HepG2 (cell line): ENCODE data around the gene CCM2L. TPM values are rescaled to one million over a fixed set of nuclear protein-coding genes. Genes with fewer than 3 reads are reported as not detected.
A peak's percentile ranks its signal among the peaks of the same experiment; 100 is the strongest.

Experiments
- ATAC-seq: fragments of 200-7000 bp; cut with Tn5 transposase; 3 replicates; pipeline ENCODE4 v1.9.1; 2020; ENCODE audit warnings: mild to moderate bottlenecking, moderate library complexity
- BruUV-seq: library from RNA; stranded (reverse); fragments of 400-500 nt; replicated peaks from 2 replicates; lab custom pipeline; 2021; lab: Mats Ljungman, UMichigan
- CTCF ChIA-PET: fragments of 300-600 bp; formaldehyde crosslinking; extraction: SDS; loops from one replicate; lab custom pipeline; 2021; ENCODE audit warnings: low total read pairs, inconsistent platforms, low intra/inter-chr PET ratio; lab: Yijun Ruan, JAX
- POLR2A ChIA-PET: fragments of 350-600 bp; sonication (Branson Sonifier 250); formaldehyde crosslinking; loops from one replicate; lab custom pipeline; 2020; ENCODE audit warnings: antibody characterized with exemption, inconsistent platforms; lab: Yijun Ruan, JAX
- DNase-seq: peaks from one replicate; pipeline ENCODE4 v3.0.0-alpha.2; 2015; ENCODE audit warnings: low spot score
- FAIRE-seq: peaks from 3 replicates; lab custom pipeline; 2011; peaks lifted over from hg19 to GRCh38; lab: Jason Lieb, UNC
- H2AFZ ChIP-seq: one replicate; pipeline ENCODE4 v1.6.1; 2011; ENCODE audit warnings: low read length, inconsistent platforms
- H3K27ac ChIP-seq: fragments of 300-600 bp; 3 replicates; pipeline ENCODE4 v1.8.0; 2011; ENCODE audit warnings: mixed run types, mild to moderate bottlenecking, mixed read lengths, low read length, inconsistent platforms; ENCODE audit not compliant: insufficient read depth; ENCODE audit errors: extremely low read length
- H3K27me3 ChIP-seq, 2 experiments: fragments of 200-600 bp in 1 of 2; 2 replicates in 1 of 2; 3 replicates in 1 of 2; pipeline versions ENCODE4 v1.6.0 to v1.8.0; 2011; ENCODE audit warnings: low read length in 2 of 2, mild to moderate bottlenecking in 2 of 2, moderate library complexity in 2 of 2, inconsistent platforms in 1 of 2; ENCODE audit not compliant: insufficient read depth in 2 of 2, control insufficient read depth in 1 of 2
- H3K36me3 ChIP-seq, 2 experiments: fragments of 200-600 bp in 1 of 2; replicated peaks in 1 of 2; 2 replicates in 1 of 2; 3 replicates in 1 of 2; pipeline versions ENCODE4 v1.5.1 to v1.8.0; 2011; ENCODE audit warnings: low read length in 2 of 2, inconsistent platforms in 1 of 2; ENCODE audit not compliant: insufficient read depth in 2 of 2, control insufficient read depth in 1 of 2
- H3K4me1 ChIP-seq: 2 replicates; pipeline ENCODE4 v1.5.1; 2012; ENCODE audit warnings: low read length, inconsistent platforms; ENCODE audit not compliant: insufficient read depth
- H3K4me2 ChIP-seq: 2 replicates; pipeline ENCODE4 v1.6.0; 2011; ENCODE audit warnings: low read depth, low read length, inconsistent platforms
- H3K4me3 ChIP-seq, 3 experiments: fragments of 200-600 bp in 1 of 3; sonication (generic), shearing (Covaris generic) in 1 of 3; replicated peaks in 1 of 3; 2 replicates each; pipeline ENCODE4 v1.5.1; 2011 to 2016; ENCODE audit warnings: low read length in 3 of 3, inconsistent platforms in 2 of 3, low read depth in 2 of 3, mild to moderate bottlenecking in 2 of 3, control low read depth in 1 of 3, mixed read lengths in 1 of 3; ENCODE audit not compliant: insufficient read depth in 1 of 3
- H3K79me2 ChIP-seq: one replicate; pipeline ENCODE4 v1.6.1; 2011; ENCODE audit warnings: low read length, inconsistent platforms; ENCODE audit not compliant: insufficient read depth
- H3K9ac ChIP-seq: 2 replicates; pipeline ENCODE4 v1.6.0; 2011; ENCODE audit warnings: mild to moderate bottlenecking, low read depth, low read length, inconsistent platforms; ENCODE audit not compliant: insufficient read depth
- H3K9me3 ChIP-seq: 2 replicates; pipeline ENCODE4 v1.5.1; 2012; ENCODE audit warnings: mild to moderate bottlenecking, low read length
- H4K20me1 ChIP-seq: 2 replicates; pipeline ENCODE4 v1.6.0; 2011; ENCODE audit warnings: inconsistent platforms, mild to moderate bottlenecking, low read length, moderate library complexity; ENCODE audit not compliant: insufficient read depth
- FOXK2 ChIP-seq: fragments of 450-650 bp; IDR thresholded peaks from 2 replicates; pipeline ENCODE4 v1.6.1; 2016
- GLI4 ChIP-seq: sonication (generic); formaldehyde crosslinking; IDR thresholded peaks from 2 replicates; pipeline ENCODE4 v1.5.1; 2020; ENCODE audit warnings: missing genetic modification reagents, mild to moderate bottlenecking, moderate library complexity, borderline replicate concordance
- MATR3 ChIP-seq: sonication (generic); formaldehyde crosslinking; IDR thresholded peaks from 2 replicates; pipeline ENCODE4 v1.4.0; 2020; ENCODE audit warnings: missing genetic modification reagents
- MXD3 ChIP-seq: IDR thresholded peaks from 2 replicates; pipeline ENCODE4 v1.6.1; 2016; ENCODE audit warnings: mild to moderate bottlenecking, missing biosample characterization, missing genetic modification reagents
- NONO ChIP-seq, 2 experiments: fragments of 450-650 bp in 1 of 2; sonication (generic) in 1 of 2; formaldehyde crosslinking in 1 of 2; IDR thresholded peaks in 1 of 2; conservative IDR thresholded peaks in 1 of 2; 2 replicates each; pipeline versions ENCODE4 v1.6.1 to v1.8.0; 2017 to 2022; ENCODE audit warnings: mild to moderate bottlenecking in 1 of 2, missing genetic modification reagents in 1 of 2, moderate library complexity in 1 of 2
- PLRG1 ChIP-seq: fragments of 450-650 bp; conservative IDR thresholded peaks from 2 replicates; pipeline ENCODE4 v1.6.1; 2016
- STAG1 ChIP-seq: sonication (generic); formaldehyde crosslinking; IDR thresholded peaks from 2 replicates; pipeline ENCODE4 v1.4.0; 2020; ENCODE audit warnings: missing genetic modification reagents
- TRIM22 ChIP-seq: fragments of 450-650 bp; IDR thresholded peaks from 2 replicates; pipeline ENCODE4 v1.6.1; 2017
- ZFP36L2 ChIP-seq: sonication (generic); formaldehyde crosslinking; IDR thresholded peaks from 2 replicates; pipeline ENCODE4 v1.4.0; 2020; ENCODE audit warnings: missing genetic modification reagents
- ZFP90 ChIP-seq: sonication (generic); formaldehyde crosslinking; IDR thresholded peaks from 2 replicates; pipeline ENCODE4 v1.8.0; 2022; ENCODE audit warnings: missing genetic modification reagents, mild to moderate bottlenecking, inconsistent platforms, borderline replicate concordance
- ZIK1 ChIP-seq: sonication (generic); formaldehyde crosslinking; IDR thresholded peaks from 2 replicates; pipeline ENCODE4 v1.5.0; 2020; ENCODE audit warnings: mild to moderate bottlenecking, low read depth, missing genetic modification reagents, borderline replicate concordance
- ZNF614 ChIP-seq: IDR thresholded peaks from 2 replicates; pipeline ENCODE4 v1.6.1; 2018; ENCODE audit warnings: missing biosample characterization, missing genetic modification reagents, inconsistent platforms, borderline replicate concordance
- ZSCAN9 ChIP-seq: IDR thresholded peaks from 2 replicates; pipeline ENCODE4 v1.6.1; 2016; ENCODE audit warnings: borderline replicate concordance
- WGBS: methylation state at CpG from one replicate; pipeline ENCODE4 v1.1.6; 2017; ENCODE audit warnings: low lambda C conversion rate; 5-methylcytosine and 5-hydroxymethylcytosine counted together
- in situ Hi-C: cut with HindIII; loops from 2 replicates; pipeline ENCODE4 v1.10.0; 2017; ENCODE audit warnings: low pct_unique_long_range_greater_than_20kb; ENCODE audit not compliant: extremely low pct_ligation_motif_present
- intact Hi-C: fragments of 100-400 bp; cut with micrococcal nuclease; formaldehyde crosslinking; loops from one replicate; pipeline ENCODE4 v1.10.0; 2022; ENCODE audit not compliant: unreplicated experiment
- polyA plus RNA-seq, 8 experiments: library from polyadenylated mRNA; depleted of rRNA in 3 of 8; stranded (reverse) in 7 of 8; unstranded in 1 of 8; fragments of >200 nt; fragmentation: Illumina TruSeq in 4 of 8; extraction: Trizol in 4 of 8; gene quantifications; 2 replicates each; pipeline versions ENCODE4 v1.2.1 to v1.2.3, GENCODE V29; 2011 to 2016; ENCODE audit warnings: low read depth in 4 of 8, missing spikeins in 1 of 8, mixed read lengths in 1 of 8; ENCODE audit not compliant: insufficient read depth in 1 of 8
- total RNA-seq, 5 experiments: library from RNA; depleted of rRNA; stranded (reverse); fragments of >200 nt; fragmentation: Illumina TruSeq; extraction: Trizol; gene quantifications; 2 replicates each; pipeline ENCODE4 v1.2.3, GENCODE V29; 2016; ENCODE audit warnings: low read depth in 1 of 5
- TF ChIP-seq, protein P1 (sequence below): sonication (generic); formaldehyde crosslinking; IDR thresholded peaks from 2 replicates; pipeline ENCODE4 v1.5.0; 2020; ENCODE audit warnings: mild to moderate bottlenecking, missing genetic modification reagents
- TF ChIP-seq, protein P2 (sequence below): sonication (generic); formaldehyde crosslinking; IDR thresholded peaks from 2 replicates; pipeline ENCODE4 v1.5.0; 2020; ENCODE audit warnings: mild to moderate bottlenecking, missing genetic modification reagents, moderate library complexity
- TF ChIP-seq, protein P3 (sequence below): sonication (generic); formaldehyde crosslinking; IDR thresholded peaks from 2 replicates; pipeline ENCODE4 v1.4.0; 2020; ENCODE audit warnings: mild to moderate bottlenecking, missing genetic modification reagents

CCM2L gene
- total and polyA plus RNA-seq, 2 of the 13 experiments (the other 11 are each of a cell fraction or from before 2014, with no cell fraction given) = 0.15 TPM; not detected in 1

- ATAC-seq (no peak), FAIRE-seq (no peak), DNase-seq (no peak)
- H3K27ac ChIP-seq = no peak overlapping the region
- H4K20me1 ChIP-seq = no peaks in the 10 kb centered on the region
- no peak overlapping the region for H3K4me3 ChIP-seq
- H3K27me3 ChIP-seq = peaks cover 5 to 39% of the 10 kb centered on the region in 2 experiments; a peak in 4 of 5 replicates
- no TSS peak for BruUV-seq
- 43% methylated on average over 6 of the region's 6 CpGs for WGBS
- CTCF ChIA-PET = no interaction called here
- intact Hi-C loops (no loop called here), in situ Hi-C loops (no loop called here)
- no peaks in the 10 kb centered on the region for H3K36me3 ChIP-seq
- H3K4me2 ChIP-seq = no peak overlapping the region
- peaks cover 22% of the 10 kb centered on the region for H3K4me1 ChIP-seq
- H3K9me3 ChIP-seq = no peaks in the 10 kb centered on the region
- H2AFZ ChIP-seq = no peak overlapping the region
- POLR2A ChIA-PET = no interaction called here
- no peaks in the 10 kb centered on the region for H3K79me2 ChIP-seq
- H3K9ac ChIP-seq = no peak overlapping the region
- TF ChIP-seq MATR3 (no peak), NONO (IDR thresholded peaks at IDR 0.05) (0 out of 2 replicates have a peak, but pooled peaks have one; percentile 80), NONO (CRISPR knock-in tag; conservative IDR thresholded peaks at IDR 0.05) (no peak), ZFP36L2 (CRISPR knock-in tag) (no peak), ZIK1 (CRISPR knock-in tag) (no peak), TRIM22 (peak; percentile 76; the same call in 1 of the 2 replicates), ZNF614 (CRISPR knock-in tag) (no peak), ZFP90 (CRISPR knock-in tag) (no peak), STAG1 (CRISPR knock-in tag) (0 out of 2 replicates have a peak, but pooled peaks have one; percentile 4), ZSCAN9 (CRISPR knock-in tag) (no peak), MXD3 (CRISPR knock-in tag) (no peak), FOXK2 (0 out of 2 replicates have a peak, but pooled peaks have one; percentile 10), PLRG1 (0 out of 2 replicates have a peak, but pooled peaks have one; percentile 72), GLI4 (CRISPR knock-in tag) (no peak)
- TF ChIP-seq, protein P1, sequence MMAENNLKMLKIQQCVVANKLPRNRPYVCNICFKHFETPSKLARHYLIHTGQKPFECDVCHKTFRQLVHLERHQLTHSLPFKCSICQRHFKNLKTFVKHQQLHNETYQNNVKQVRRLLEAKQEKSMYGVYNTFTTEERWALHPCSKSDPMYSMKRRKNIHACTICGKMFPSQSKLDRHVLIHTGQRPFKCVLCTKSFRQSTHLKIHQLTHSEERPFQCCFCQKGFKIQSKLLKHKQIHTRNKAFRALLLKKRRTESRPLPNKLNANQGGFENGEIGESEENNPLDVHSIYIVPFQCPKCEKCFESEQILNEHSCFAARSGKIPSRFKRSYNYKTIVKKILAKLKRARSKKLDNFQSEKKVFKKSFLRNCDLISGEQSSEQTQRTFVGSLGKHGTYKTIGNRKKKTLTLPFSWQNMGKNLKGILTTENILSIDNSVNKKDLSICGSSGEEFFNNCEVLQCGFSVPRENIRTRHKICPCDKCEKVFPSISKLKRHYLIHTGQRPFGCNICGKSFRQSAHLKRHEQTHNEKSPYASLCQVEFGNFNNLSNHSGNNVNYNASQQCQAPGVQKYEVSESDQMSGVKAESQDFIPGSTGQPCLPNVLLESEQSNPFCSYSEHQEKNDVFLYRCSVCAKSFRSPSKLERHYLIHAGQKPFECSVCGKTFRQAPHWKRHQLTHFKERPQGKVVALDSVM (CRISPR knock-in tag) = no peak
- TF ChIP-seq, protein P2, sequence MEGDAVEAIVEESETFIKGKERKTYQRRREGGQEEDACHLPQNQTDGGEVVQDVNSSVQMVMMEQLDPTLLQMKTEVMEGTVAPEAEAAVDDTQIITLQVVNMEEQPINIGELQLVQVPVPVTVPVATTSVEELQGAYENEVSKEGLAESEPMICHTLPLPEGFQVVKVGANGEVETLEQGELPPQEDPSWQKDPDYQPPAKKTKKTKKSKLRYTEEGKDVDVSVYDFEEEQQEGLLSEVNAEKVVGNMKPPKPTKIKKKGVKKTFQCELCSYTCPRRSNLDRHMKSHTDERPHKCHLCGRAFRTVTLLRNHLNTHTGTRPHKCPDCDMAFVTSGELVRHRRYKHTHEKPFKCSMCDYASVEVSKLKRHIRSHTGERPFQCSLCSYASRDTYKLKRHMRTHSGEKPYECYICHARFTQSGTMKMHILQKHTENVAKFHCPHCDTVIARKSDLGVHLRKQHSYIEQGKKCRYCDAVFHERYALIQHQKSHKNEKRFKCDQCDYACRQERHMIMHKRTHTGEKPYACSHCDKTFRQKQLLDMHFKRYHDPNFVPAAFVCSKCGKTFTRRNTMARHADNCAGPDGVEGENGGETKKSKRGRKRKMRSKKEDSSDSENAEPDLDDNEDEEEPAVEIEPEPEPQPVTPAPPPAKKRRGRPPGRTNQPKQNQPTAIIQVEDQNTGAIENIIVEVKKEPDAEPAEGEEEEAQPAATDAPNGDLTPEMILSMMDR (CRISPR knock-in tag) = peak; percentile 24; the same call in 1 of the 2 replicates
- TF ChIP-seq, protein P3, sequence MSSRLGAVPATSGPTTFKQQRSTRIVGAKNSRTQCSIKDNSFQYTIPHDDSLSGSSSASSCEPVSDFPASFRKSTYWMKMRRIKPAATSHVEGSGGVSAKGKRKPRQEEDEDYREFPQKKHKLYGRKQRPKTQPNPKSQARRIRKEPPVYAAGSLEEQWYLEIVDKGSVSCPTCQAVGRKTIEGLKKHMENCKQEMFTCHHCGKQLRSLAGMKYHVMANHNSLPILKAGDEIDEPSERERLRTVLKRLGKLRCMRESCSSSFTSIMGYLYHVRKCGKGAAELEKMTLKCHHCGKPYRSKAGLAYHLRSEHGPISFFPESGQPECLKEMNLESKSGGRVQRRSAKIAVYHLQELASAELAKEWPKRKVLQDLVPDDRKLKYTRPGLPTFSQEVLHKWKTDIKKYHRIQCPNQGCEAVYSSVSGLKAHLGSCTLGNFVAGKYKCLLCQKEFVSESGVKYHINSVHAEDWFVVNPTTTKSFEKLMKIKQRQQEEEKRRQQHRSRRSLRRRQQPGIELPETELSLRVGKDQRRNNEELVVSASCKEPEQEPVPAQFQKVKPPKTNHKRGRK (CRISPR knock-in tag) = peak; percentile 77; the same call in 1 of the 2 replicates
Observed at GRCh38 chr20:32024683-32025295, 14.6 kb downstream of the CCM2L start.
